Measurements from ENCODE around the gene PHACTR3.

PHACTR3 gene

GRCh38 chr20:59580146-59580946 is 24.0 kb upstream of the PHACTR3 start:
- no peak overlapping the region for H3K27ac ChIP-seq
- TF ChIP-seq ZFX (IDR thresholded peaks at IDR 0.05; ENCODE audit: borderline replicate concordance), result no peak
- no peak for TF ChIP-seq CTCF (IDR thresholded peaks at IDR 0.05)

GRCh38 chr20:59580991-59581401 is 23.3 kb upstream of the PHACTR3 start:
- no peak for TF ChIP-seq ZFX (IDR thresholded peaks at IDR 0.05; ENCODE audit: borderline replicate concordance)
- no peak for TF ChIP-seq CTCF (IDR thresholded peaks at IDR 0.05)
- H3K27ac ChIP-seq, result no peak overlapping the region

- TF ChIP-seq CTCF (IDR thresholded peaks at IDR 0.05) (no peak), ZFX (IDR thresholded peaks at IDR 0.05; ENCODE audit: borderline replicate concordance) (no peak)
- H3K27ac ChIP-seq, result no peak overlapping the region
Measured at GRCh38 chr20:59581993-59582679, 22.2 kb upstream of the PHACTR3 start.

- no peak overlapping the region for H3K27ac ChIP-seq
- TF ChIP-seq ZFX (IDR thresholded peaks at IDR 0.05; ENCODE audit: borderline replicate concordance), result no peak
- TF ChIP-seq CTCF (IDR thresholded peaks at IDR 0.05), result no peak
Measured at GRCh38 chr20:59583428-59584277, 20.7 kb upstream of the PHACTR3 start.

- TF ChIP-seq CTCF (IDR thresholded peaks at IDR 0.05) (no peak), ZFX (IDR thresholded peaks at IDR 0.05; ENCODE audit: borderline replicate concordance) (no peak)
- H3K27ac ChIP-seq, result no peak overlapping the region
Measured at GRCh38 chr20:59584278-59584925, 19.9 kb upstream of the PHACTR3 start.

- H3K27ac ChIP-seq, result no peak overlapping the region
Measured at GRCh38 chr20:59585714-59586409, 18.5 kb upstream of the PHACTR3 start.

More at GRCh38 chr20:59585714-59586409, 18.5 kb upstream of the PHACTR3 start:
- TF ChIP-seq ZFX (IDR thresholded peaks at IDR 0.05; ENCODE audit: borderline replicate concordance), result no peak
- TF ChIP-seq CTCF (IDR thresholded peaks at IDR 0.05), result no peak
